Lung (tissue), 12 donors: ENCODE measurements around the gene PAX2. TPM values are rescaled to one million over a fixed set of nuclear protein-coding genes. Genes with fewer than 3 reads are reported as not detected.

ENCODE experiments used
- ATAC-seq: fragments of 200-7000 bp; cut with Tn5 transposase; one replicate; pipeline ENCODE4 v1.9.1; 2020; ENCODE audit warnings: moderate number of reproducible peaks; ENCODE audit not compliant: insufficient read depth, low FRiP score
- DNase-seq, 3 donors: peaks; one replicate each; pipeline ENCODE4 v3.0.0-alpha.2; 2013 to 2017
- H3K27ac ChIP-seq, 2 donors: one replicate each; pipeline ENCODE4 v1.5.1; 2013; ENCODE audit warnings: mild to moderate bottlenecking in 2 of 2, moderate library complexity in 2 of 2, control low read depth in 1 of 2, inconsistent platforms in 1 of 2, low read depth in 1 of 2, low read length in 1 of 2
- H3K27me3 ChIP-seq, 3 donors: one replicate each; pipeline ENCODE4 v1.5.1; 2013; ENCODE audit warnings: low read length in 2 of 3; ENCODE audit not compliant: control insufficient read depth in 3 of 3, insufficient read depth in 3 of 3
- H3K36me3 ChIP-seq, 4 donors: one replicate each; pipeline ENCODE4 v1.5.1; 2013; ENCODE audit warnings: low read length in 4 of 4, mild to moderate bottlenecking in 1 of 4, moderate library complexity in 1 of 4; ENCODE audit not compliant: control insufficient read depth in 4 of 4, insufficient read depth in 4 of 4
- H3K4me1 ChIP-seq, 5 donors: one replicate each; pipeline ENCODE4 v1.5.1; 2013; ENCODE audit warnings: low read length in 5 of 5, mild to moderate bottlenecking in 2 of 5, moderate library complexity in 1 of 5; ENCODE audit not compliant: control insufficient read depth in 5 of 5, insufficient read depth in 5 of 5
- H3K4me3 ChIP-seq: one replicate; pipeline ENCODE4 v1.5.1; 2013; ENCODE audit warnings: mild to moderate bottlenecking, control low read depth, moderate library complexity
- H3K9ac ChIP-seq, 2 donors: one replicate each; pipeline ENCODE4 v1.5.1; 2013; ENCODE audit warnings: low read length in 2 of 2, control low read depth in 1 of 2; ENCODE audit not compliant: insufficient read depth in 1 of 2
- H3K9me3 ChIP-seq, 4 donors: one replicate each; pipeline ENCODE4 v1.5.1; 2013; ENCODE audit warnings: low read length in 3 of 4, mild to moderate bottlenecking in 1 of 4, moderate library complexity in 1 of 4; ENCODE audit not compliant: control insufficient read depth in 4 of 4, insufficient read depth in 3 of 4
- CTCF ChIP-seq: IDR thresholded peaks from 2 replicates; pipeline ENCODE4 v1.5.1; 2012; ENCODE audit warnings: mild to moderate bottlenecking; ENCODE audit errors: control extremely low read depth, extremely low read depth
- WGBS, 2 donors: extraction: QIAGEN DNeasy Blood & Tissue Kit; methylation state at CpG; one replicate each; pipeline ENCODE4 v1.1.7; 2013; 5-methylcytosine and 5-hydroxymethylcytosine counted together
- polyA plus RNA-seq, 2 donors: library from polyadenylated mRNA; stranded (reverse); fragments of 200-250 nt; gene quantifications; one replicate each; pipeline ENCODE4 v1.2.1, GENCODE V29; 2013
- total RNA-seq, 2 donors: library from RNA; depleted of rRNA in 1 of 2; stranded (reverse); fragments of >200 nt in 1 of 2; gene quantifications; one replicate each; pipeline ENCODE4 v1.2.1, GENCODE V29; 2014 to 2021
- donor health status: control.
- donor health status: control.
- donor health status: Bipolar disorder and iron deficiency.
- donor health status: healthy.
- donor health status: DM: yes; HTN: yes; CAD: no.

The PAX2 gene
- total and polyA plus RNA-seq, 4 donors: not detected

GRCh38 chr10:100799881-100800280, 54.5 kb downstream of the PAX2 start:
- WGBS, 2 donors: 91 to 94% methylated on average over 7 of the region's 7 CpGs
- no peak for ATAC-seq
- H3K27me3 ChIP-seq: peaks cover 0 to 57% (median 24%) of the 10 kb centered on the region in 3 donors

GRCh38 chr10:100800931-100801330, 55.5 kb downstream of the PAX2 start:
- H3K27me3 ChIP-seq: peaks cover 0 to 61% (median 24%) of the 10 kb centered on the region in 3 donors
- DNase-seq (no peak), ATAC-seq (no peak)
- H3K36me3 ChIP-seq: no peaks in the 10 kb centered on the region
- WGBS, 2 donors: 59 to 76% methylated on average over 4 of the region's 4 CpGs
- H3K9ac ChIP-seq: no peak overlapping the region
- H3K4me3 ChIP-seq: no peak overlapping the region
- TF ChIP-seq CTCF: no peak
- no peak overlapping the region for H3K27ac ChIP-seq
- peaks cover 0 to 2% (median 0%) of the 10 kb centered on the region in 4 donors for H3K9me3 ChIP-seq
- H3K4me1 ChIP-seq: no peaks in the 10 kb centered on the region

More at GRCh38 chr10:100799881-100800280, 54.5 kb downstream of the PAX2 start:
- no peaks in the 10 kb centered on the region for H3K36me3 ChIP-seq
- H3K4me1 ChIP-seq: no peaks in the 10 kb centered on the region
- no peak overlapping the region for H3K27ac ChIP-seq
- DNase-seq: no peak
- no peak overlapping the region for H3K9ac ChIP-seq
- no peak overlapping the region for H3K4me3 ChIP-seq
- TF ChIP-seq CTCF: no peak
- H3K9me3 ChIP-seq: no peaks in the 10 kb centered on the region

- H3K27me3 ChIP-seq: peaks cover 0 to 59% (median 24%) of the 10 kb centered on the region in 3 donors
- ATAC-seq: peak; percentile 19
- H3K27ac ChIP-seq: no peak overlapping the region
- WGBS, 2 donors: 59 to 68% methylated on average over 2 of the region's 2 CpGs
- H3K4me3 ChIP-seq: no peak overlapping the region
- DNase-seq: no peak
- no peak overlapping the region for H3K9ac ChIP-seq
- H3K36me3 ChIP-seq: no peaks in the 10 kb centered on the region
- no peak for TF ChIP-seq CTCF
- peaks cover 0 to 4% (median 0%) of the 10 kb centered on the region in 4 donors for H3K9me3 ChIP-seq
- H3K4me1 ChIP-seq: no peaks in the 10 kb centered on the region
Measured at GRCh38 chr10:100802196-100802595, 56.8 kb downstream of the PAX2 start.

- Histone ChIP-seq H3K4me3 (no peak overlapping the region), H3K9ac (no peak overlapping the region), H3K9me3 (peaks cover 0 to 4% (median 0%) of the 10 kb centered on the region in 4 donors), H3K36me3 (no peaks in the 10 kb centered on the region), H3K27me3 (peaks cover 0 to 60% (median 24%) of the 10 kb centered on the region in 3 donors), H3K27ac (no peak overlapping the region), H3K4me1 (no peaks in the 10 kb centered on the region)
- TF ChIP-seq CTCF: no peak
- ATAC-seq (no peak), DNase-seq (no peak)
- 47 to 49% methylated on average over 10 of the region's 10 CpGs for WGBS, 2 donors
Measured at GRCh38 chr10:100802607-100803006, 57.2 kb downstream of the PAX2 start.
